D341Med (cell line): Measurements from ENCODE around the gene PM20D1.
"Not testable (repeated sequence)": the region's sequence is repeated elsewhere in the genome, so short reads cannot be mapped to it uniquely, and the experiment has no call there.

Source experiments
- DNase-seq: peaks from one replicate; pipeline ENCODE4 v3.0.0; 2012; ENCODE audit warnings: low spot score

The PM20D1 gene

GRCh38 chr1:205840146-205840923 is 9.6 kb downstream of the PM20D1 start:
- no peak for DNase-seq

GRCh38 chr1:205837382-205837970 is 12.5 kb downstream of the PM20D1 start:
- no peak for DNase-seq

- no peak for DNase-seq
Measured at GRCh38 chr1:205834751-205835150, 15.2 kb downstream of the PM20D1 start.

- no peak for DNase-seq
Measured at GRCh38 chr1:205832326-205832751, 17.6 kb downstream of the PM20D1 start.

- DNase-seq = no peak
Measured at GRCh38 chr1:205827623-205828022, 22.3 kb downstream of the PM20D1 start.

- no peak for DNase-seq
Measured at GRCh38 chr1:205826995-205827394, 22.9 kb downstream of the PM20D1 start.

GRCh38 chr1:205826016-205826806 is 23.7 kb downstream of the PM20D1 start:
- DNase-seq = no peak

GRCh38 chr1:205824180-205824579 is 25.8 kb downstream of the PM20D1 start:
- DNase-seq = no peak

- DNase-seq = not testable (repeated sequence)
Measured at GRCh38 chr1:205823260-205823659, 26.7 kb downstream of the PM20D1 start.

GRCh38 chr1:205822397-205822796 is 27.5 kb downstream of the PM20D1 start:
- no peak for DNase-seq

- DNase-seq = no peak
Measured at GRCh38 chr1:205817988-205818387, 31.9 kb downstream of the PM20D1 start.

GRCh38 chr1:205817364-205817763 is 32.6 kb downstream of the PM20D1 start:
- DNase-seq = no peak

GRCh38 chr1:205813755-205814058 is 36.2 kb downstream of the PM20D1 start:
- no peak for DNase-seq

GRCh38 chr1:205812878-205813754 is 36.8 kb downstream of the PM20D1 start, which contains the start of gene SLC41A1:
Gene SLC41A1, minus strand, starts transcription at chr1:205813198. Its CDS starts 2,757 bp downstream, at chr1:205810441.
- peak; percentile 100 for DNase-seq

GRCh38 chr1:205812271-205812877 is 37.6 kb downstream of the PM20D1 start:
- DNase-seq = peak; percentile 79

- DNase-seq = no peak
Measured at GRCh38 chr1:205811660-205812059, 38.3 kb downstream of the PM20D1 start.

- no peak for DNase-seq
Measured at GRCh38 chr1:205810448-205811157, 39.3 kb downstream of the PM20D1 start.

- DNase-seq = no peak
Measured at GRCh38 chr1:205809942-205810345, 40.0 kb downstream of the PM20D1 start.

- DNase-seq = no peak
Measured at GRCh38 chr1:205809469-205809868, 40.5 kb downstream of the PM20D1 start.

- no peak for DNase-seq
Measured at GRCh38 chr1:205805082-205805711, 44.7 kb downstream of the PM20D1 start.
